ENCODE results near the gene RALA. TPM values are rescaled to one million over a fixed set of nuclear protein-coding genes. Genes with fewer than 3 reads are reported as not detected.

The RALA gene
- total and polyA plus RNA-seq, 2 of the 13 experiments (the other 11 are each of a cell fraction or from before 2014, with no cell fraction given), result 11.8 to 19.5 TPM

DNA sequence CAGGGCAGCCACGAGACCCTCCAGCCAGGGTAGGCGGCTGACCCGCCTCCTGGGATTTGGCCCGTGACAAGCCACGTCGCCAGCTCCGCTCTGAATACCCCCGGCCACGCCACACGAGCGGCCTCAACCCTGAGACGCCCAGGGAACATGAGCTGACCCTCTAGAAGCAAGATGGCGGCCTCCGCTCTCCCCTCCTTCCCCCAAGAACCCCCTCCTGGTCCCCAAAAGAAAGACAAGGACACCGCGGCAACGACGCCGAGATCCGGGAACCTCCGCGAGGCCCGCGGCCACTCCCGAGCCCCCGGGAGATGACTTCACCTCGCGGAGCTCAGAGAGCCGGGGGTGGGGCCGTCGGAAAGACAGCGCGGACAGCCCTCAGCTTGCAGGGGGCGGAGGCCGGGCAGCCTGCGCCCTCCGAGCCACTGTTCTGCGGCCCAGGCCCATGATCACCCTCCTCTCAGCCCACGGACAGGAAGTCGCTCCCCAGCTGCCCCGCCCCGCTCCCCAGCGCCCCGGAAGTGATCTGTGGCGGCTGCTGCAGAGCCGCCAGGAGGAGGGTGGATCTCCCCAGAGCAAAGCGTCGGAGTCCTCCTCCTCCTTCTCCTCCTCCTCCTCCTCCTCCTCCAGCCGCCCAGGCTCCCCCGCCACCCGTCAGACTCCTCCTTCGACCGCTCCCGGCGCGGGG, at the start of gene RALA (continued):
- TF ChIP-seq, protein P1, sequence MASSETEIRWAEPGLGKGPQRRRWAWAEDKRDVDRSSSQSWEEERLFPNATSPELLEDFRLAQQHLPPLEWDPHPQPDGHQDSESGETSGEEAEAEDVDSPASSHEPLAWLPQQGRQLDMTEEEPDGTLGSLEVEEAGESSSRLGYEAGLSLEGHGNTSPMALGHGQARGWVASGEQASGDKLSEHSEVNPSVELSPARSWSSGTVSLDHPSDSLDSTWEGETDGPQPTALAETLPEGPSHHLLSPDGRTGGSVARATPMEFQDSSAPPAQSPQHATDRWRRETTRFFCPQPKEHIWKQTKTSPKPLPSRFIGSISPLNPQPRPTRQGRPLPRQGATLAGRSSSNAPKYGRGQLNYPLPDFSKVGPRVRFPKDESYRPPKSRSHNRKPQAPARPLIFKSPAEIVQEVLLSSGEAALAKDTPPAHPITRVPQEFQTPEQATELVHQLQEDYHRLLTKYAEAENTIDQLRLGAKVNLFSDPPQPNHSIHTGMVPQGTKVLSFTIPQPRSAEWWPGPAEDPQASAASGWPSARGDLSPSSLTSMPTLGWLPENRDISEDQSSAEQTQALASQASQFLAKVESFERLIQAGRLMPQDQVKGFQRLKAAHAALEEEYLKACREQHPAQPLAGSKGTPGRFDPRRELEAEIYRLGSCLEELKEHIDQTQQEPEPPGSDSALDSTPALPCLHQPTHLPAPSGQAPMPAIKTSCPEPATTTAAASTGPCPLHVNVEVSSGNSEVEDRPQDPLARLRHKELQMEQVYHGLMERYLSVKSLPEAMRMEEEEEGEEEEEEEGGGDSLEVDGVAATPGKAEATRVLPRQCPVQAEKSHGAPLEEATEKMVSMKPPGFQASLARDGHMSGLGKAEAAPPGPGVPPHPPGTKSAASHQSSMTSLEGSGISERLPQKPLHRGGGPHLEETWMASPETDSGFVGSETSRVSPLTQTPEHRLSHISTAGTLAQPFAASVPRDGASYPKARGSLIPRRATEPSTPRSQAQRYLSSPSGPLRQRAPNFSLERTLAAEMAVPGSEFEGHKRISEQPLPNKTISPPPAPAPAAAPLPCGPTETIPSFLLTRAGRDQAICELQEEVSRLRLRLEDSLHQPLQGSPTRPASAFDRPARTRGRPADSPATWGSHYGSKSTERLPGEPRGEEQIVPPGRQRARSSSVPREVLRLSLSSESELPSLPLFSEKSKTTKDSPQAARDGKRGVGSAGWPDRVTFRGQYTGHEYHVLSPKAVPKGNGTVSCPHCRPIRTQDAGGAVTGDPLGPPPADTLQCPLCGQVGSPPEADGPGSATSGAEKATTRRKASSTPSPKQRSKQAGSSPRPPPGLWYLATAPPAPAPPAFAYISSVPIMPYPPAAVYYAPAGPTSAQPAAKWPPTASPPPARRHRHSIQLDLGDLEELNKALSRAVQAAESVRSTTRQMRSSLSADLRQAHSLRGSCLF (CRISPR knock-in tag; IDR thresholded peaks at IDR 0.05; ENCODE audit: borderline replicate concordance), result no peak
- TF ChIP-seq ZNF121 (CRISPR knock-in tag; IDR thresholded peaks at IDR 0.05), result no peak; the same call in 1 of the 2 replicates
- TF ChIP-seq, protein P2, sequence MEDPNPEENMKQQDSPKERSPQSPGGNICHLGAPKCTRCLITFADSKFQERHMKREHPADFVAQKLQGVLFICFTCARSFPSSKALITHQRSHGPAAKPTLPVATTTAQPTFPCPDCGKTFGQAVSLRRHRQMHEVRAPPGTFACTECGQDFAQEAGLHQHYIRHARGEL (CRISPR knock-in tag; IDR thresholded peaks at IDR 0.05), result no peak
- TF ChIP-seq IKZF4 (CRISPR knock-in tag; IDR thresholded peaks at IDR 0.05; ENCODE audit: borderline replicate concordance, low read depth, not compliant biosample characterization), result peak; percentile 78
- TF ChIP-seq MTF1 (CRISPR knock-in tag; IDR thresholded peaks at IDR 0.05), result no peak
- TF ChIP-seq ZNF841 (CRISPR knock-in tag; IDR thresholded peaks at IDR 0.05; ENCODE audit: borderline replicate concordance), result 0 out of 2 replicates have a peak, but pooled peaks have one; percentile 33
- TF ChIP-seq GABPB1 (CRISPR knock-in tag; IDR thresholded peaks at IDR 0.05), result peak; percentile 97
- no peak for TF ChIP-seq ZSCAN12 (CRISPR knock-in tag; IDR thresholded peaks at IDR 0.05)
- TF ChIP-seq ZNF615 (CRISPR knock-in tag; IDR thresholded peaks at IDR 0.05; ENCODE audit: borderline replicate concordance), result no peak
- TF ChIP-seq, protein P3, sequence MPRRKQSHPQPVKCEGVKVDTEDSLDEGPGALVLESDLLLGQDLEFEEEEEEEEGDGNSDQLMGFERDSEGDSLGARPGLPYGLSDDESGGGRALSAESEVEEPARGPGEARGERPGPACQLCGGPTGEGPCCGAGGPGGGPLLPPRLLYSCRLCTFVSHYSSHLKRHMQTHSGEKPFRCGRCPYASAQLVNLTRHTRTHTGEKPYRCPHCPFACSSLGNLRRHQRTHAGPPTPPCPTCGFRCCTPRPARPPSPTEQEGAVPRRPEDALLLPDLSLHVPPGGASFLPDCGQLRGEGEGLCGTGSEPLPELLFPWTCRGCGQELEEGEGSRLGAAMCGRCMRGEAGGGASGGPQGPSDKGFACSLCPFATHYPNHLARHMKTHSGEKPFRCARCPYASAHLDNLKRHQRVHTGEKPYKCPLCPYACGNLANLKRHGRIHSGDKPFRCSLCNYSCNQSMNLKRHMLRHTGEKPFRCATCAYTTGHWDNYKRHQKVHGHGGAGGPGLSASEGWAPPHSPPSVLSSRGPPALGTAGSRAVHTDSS (CRISPR knock-in tag; conservative IDR thresholded peaks at IDR 0.05), result no peak
- 0 out of 2 replicates have a peak, but pooled peaks have one; percentile 16 for TF ChIP-seq DNMT1 (CRISPR knock-in tag; IDR thresholded peaks at IDR 0.05)
- TF ChIP-seq ZNF530 (CRISPR knock-in tag; IDR thresholded peaks at IDR 0.05; ENCODE audit: low read depth), result 0 out of 2 replicates have a peak, but pooled peaks have one; percentile 39
- no peak for TF ChIP-seq ISL2 (CRISPR knock-in tag; IDR thresholded peaks at IDR 0.05)
- no peak; the same call in 1 of the 2 replicates for TF ChIP-seq ZFP90 (CRISPR knock-in tag; IDR thresholded peaks at IDR 0.05; ENCODE audit: borderline replicate concordance)
- TF ChIP-seq ZNF441 (CRISPR knock-in tag; IDR thresholded peaks at IDR 0.05; ENCODE audit: borderline replicate concordance), result no peak
- no peak for TF ChIP-seq ZNF224 (CRISPR knock-in tag; IDR thresholded peaks at IDR 0.05)
- TF ChIP-seq, protein P4, sequence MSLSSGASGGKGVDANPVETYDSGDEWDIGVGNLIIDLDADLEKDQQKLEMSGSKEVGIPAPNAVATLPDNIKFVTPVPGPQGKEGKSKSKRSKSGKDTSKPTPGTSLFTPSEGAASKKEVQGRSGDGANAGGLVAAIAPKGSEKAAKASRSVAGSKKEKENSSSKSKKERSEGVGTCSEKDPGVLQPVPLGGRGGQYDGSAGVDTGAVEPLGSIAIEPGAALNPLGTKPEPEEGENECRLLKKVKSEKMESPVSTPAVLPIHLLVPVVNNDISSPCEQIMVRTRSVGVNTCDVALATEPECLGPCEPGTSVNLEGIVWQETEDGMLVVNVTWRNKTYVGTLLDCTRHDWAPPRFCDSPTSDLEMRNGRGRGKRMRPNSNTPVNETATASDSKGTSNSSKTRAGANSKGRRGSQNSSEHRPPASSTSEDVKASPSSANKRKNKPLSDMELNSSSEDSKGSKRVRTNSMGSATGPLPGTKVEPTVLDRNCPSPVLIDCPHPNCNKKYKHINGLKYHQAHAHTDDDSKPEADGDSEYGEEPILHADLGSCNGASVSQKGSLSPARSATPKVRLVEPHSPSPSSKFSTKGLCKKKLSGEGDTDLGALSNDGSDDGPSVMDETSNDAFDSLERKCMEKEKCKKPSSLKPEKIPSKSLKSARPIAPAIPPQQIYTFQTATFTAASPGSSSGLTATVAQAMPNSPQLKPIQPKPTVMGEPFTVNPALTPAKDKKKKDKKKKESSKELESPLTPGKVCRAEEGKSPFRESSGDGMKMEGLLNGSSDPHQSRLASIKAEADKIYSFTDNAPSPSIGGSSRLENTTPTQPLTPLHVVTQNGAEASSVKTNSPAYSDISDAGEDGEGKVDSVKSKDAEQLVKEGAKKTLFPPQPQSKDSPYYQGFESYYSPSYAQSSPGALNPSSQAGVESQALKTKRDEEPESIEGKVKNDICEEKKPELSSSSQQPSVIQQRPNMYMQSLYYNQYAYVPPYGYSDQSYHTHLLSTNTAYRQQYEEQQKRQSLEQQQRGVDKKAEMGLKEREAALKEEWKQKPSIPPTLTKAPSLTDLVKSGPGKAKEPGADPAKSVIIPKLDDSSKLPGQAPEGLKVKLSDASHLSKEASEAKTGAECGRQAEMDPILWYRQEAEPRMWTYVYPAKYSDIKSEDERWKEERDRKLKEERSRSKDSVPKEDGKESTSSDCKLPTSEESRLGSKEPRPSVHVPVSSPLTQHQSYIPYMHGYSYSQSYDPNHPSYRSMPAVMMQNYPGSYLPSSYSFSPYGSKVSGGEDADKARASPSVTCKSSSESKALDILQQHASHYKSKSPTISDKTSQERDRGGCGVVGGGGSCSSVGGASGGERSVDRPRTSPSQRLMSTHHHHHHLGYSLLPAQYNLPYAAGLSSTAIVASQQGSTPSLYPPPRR (CRISPR knock-in tag; IDR thresholded peaks at IDR 0.05; ENCODE audit: borderline replicate concordance), result no peak
